ENCODE data around the gene JARID2.

DNA sequence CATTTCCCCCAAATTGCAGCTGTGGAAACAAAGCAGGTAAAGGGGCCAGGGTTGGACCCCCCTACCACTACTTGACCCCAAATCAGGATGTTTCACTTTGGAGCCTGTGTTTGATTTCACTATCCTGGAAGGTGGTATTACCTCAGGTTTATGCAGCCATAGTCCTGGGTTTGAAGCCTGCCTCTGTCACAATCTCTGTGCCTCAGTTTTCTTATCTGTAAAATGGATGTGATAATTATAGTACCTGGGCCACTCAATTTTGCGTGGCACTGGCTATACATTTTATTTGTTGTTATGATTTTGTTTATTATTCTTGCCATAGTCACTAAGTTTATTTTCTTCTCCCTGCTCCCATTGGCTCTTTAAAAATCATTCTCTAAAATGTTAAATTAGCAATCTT, 26.7 kb downstream of the JARID2 start:
- no peak for TF ChIP-seq CTCF (conservative IDR thresholded peaks at IDR 0.05; ENCODE audit: low read length)
- TF ChIP-seq EZH2phosphoT487 (IDR thresholded peaks at IDR 0.05; ENCODE audit: borderline replicate concordance, low read depth, low read length), result no peak
